GM10266 (cell line): ENCODE results near the gene USP3.
"Not testable (repeated sequence)": the region's sequence is repeated elsewhere in the genome, so short reads cannot be mapped to it uniquely, and the experiment has no call there.

Experiments used
- DNase-seq: peaks from one replicate; pipeline ENCODE4 v3.0.0; 2012; ENCODE audit errors: extremely low spot score
- TF ChIP-seq, protein P1 (sequence below): IDR thresholded peaks from 2 replicates; pipeline ENCODE4 v1.5.1; 2012; ENCODE audit warnings: mild to moderate bottlenecking, low read depth; ENCODE audit not compliant: control insufficient read depth, insufficient read depth; ENCODE audit errors: missing control alignments

USP3 gene

DNA sequence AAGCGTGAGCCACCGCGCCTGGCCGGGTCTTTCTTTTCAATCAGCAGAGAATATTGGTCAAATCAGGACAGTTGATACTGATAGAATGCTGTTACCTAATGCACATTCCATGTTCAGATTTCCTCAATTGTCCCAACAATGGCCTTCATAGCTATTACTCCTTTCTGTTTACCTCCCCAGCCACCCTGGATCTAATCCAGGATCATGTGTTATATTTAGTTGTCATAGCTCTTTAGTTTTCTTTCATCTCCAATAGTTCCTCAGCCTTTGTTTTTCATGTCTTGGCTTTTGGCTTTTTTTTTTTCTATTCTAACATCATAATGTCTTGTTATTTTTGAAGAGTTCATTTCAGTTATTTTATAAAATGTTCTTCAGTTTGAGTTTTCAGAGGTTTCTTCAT is 14.6 kb downstream of the USP3 start:
- no peak for DNase-seq
- TF ChIP-seq, protein P1, sequence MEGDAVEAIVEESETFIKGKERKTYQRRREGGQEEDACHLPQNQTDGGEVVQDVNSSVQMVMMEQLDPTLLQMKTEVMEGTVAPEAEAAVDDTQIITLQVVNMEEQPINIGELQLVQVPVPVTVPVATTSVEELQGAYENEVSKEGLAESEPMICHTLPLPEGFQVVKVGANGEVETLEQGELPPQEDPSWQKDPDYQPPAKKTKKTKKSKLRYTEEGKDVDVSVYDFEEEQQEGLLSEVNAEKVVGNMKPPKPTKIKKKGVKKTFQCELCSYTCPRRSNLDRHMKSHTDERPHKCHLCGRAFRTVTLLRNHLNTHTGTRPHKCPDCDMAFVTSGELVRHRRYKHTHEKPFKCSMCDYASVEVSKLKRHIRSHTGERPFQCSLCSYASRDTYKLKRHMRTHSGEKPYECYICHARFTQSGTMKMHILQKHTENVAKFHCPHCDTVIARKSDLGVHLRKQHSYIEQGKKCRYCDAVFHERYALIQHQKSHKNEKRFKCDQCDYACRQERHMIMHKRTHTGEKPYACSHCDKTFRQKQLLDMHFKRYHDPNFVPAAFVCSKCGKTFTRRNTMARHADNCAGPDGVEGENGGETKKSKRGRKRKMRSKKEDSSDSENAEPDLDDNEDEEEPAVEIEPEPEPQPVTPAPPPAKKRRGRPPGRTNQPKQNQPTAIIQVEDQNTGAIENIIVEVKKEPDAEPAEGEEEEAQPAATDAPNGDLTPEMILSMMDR, result no peak

DNA sequence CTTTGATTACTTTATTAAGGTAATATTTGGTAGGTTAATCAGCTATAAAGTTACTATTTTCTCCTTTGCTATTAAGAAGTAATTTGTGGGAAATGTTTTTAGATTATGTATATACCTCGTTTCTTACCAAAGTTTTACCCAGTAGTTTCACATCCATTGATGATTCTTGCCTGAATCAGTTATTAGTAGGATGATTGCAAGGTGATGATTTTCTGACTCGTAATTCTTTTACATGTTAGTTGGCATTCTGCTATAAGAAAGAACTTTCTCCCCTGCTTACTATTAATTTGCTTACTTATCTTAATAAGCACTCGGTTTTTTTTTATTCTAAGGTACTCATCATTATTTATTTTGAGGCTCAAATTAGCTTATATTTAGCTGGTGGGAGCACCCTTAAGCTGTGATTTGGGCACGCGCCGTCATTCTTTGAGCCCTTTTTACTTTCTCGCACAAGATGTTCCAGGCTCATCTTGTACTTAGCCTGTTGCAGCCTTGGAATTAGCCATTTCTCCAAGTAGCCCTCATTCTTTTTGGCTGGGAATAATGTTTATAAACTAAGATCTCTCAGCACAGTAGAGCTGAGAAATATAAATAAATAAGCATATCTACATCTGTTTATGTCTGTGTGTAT is 15.3 kb downstream of the USP3 start:
- no peak for DNase-seq
- TF ChIP-seq, protein P1, result no peak

GRCh38 chr15:63520462-63520861 is 16.1 kb downstream of the USP3 start:
- DNase-seq, result not testable (repeated sequence)

DNA sequence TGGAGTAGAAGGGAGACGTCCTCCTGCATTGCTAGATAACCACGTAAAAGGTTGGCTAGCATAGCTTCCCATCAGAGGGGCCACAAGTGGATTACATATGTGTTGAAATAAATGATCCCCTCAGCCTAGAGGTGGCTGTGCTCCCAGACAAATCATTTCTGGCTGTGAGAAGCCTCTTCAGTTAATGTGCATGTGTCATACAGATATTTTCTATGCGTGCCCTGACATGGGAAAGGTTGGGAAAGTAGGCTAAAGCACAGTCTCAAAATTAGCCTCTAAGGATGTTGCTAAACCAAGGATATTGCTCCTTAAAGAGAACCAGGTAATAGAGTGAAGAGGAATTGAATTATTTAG is 17.8 kb downstream of the USP3 start:
- TF ChIP-seq, protein P1, result no peak
- DNase-seq, result no peak

DNA sequence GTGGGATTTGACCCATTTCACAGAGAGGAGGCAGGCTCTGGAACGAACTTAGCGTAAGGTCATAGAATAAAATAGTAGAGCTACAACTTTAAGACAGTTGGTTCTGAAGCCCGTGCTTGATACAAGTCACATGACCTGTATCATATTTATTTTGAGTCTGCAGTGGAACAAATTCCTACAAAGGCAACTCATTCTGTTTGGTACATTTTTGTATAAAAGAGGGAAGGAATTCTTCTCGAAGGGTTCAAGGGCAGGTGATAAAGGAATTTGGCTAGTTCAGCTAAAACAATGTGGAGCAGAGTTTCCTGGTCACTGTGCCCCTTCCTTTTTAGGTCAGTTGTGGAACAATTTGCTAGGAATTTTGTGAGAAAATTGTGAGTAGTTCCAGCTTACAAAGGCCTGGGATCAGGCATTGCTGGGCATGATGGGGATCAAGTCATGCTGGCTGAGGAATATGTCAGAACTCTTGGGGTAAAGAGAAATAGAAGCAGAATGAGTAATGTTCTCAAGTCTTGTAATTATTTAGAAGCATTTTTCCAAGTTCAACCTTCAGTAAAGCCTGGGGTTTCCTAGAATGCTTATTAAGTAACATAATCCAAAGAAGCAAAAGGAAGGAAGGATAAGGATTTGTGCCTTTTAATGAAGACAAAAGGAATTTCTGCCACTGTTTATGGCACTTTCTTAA is 19.1 kb downstream of the USP3 start:
- DNase-seq, result no peak
- TF ChIP-seq, protein P1, result no peak

GRCh38 chr15:63524316-63525015 is 20.1 kb downstream of the USP3 start:
- DNase-seq, result no peak
- TF ChIP-seq, protein P1, result no peak

- no peak for DNase-seq
Measured at GRCh38 chr15:63526401-63526800, 22.0 kb downstream of the USP3 start.

More at GRCh38 chr15:63526401-63526800, 22.0 kb downstream of the USP3 start:
- TF ChIP-seq, protein P1, result no peak
